HG03469 (cell line): ENCODE data around the gene SLC9A3.
"Not testable (repeated sequence)": the region's sequence is repeated elsewhere in the genome, so short reads cannot be mapped to it uniquely, and the experiment has no call there.

Experiments used
- ATAC-seq: cut with Tn5 transposase; IDR thresholded peaks from one replicate; pipeline ENCODE4 v1.9.1; 2021; ENCODE audit warnings: mild to moderate bottlenecking, moderate library complexity, moderate number of reproducible peaks; ENCODE audit not compliant: unreplicated experiment

SLC9A3 gene

DNA sequence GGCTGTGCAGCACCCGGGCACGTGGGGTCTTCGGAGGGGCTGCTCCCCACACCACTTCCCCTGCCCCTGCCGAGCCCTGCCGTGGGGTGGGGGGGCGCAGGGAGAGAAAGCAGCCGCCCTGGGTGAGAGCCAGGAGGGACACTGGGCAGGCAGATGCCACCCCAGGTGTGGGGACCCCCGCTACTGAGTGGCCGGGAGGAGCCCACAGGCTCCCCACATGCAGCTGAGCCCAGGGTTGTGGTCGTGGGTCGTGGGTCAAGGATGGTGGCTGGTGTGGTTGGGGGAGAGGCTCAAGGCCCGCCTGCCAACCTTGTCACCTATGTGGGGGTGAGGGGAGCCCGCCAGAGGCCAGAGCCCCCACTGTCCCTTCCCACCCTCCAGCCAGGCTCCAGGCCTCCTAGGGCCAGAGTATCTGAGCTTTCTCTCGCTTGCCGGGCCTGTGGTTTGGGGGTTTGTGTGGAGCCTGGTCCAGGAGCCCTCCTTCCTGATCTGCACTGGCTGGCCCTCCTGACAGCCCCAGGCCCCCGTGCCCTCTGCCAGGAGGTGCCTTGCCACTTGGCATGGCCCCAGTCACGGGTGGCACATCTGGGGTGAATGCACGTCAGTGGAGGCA, 45.8 kb downstream of the SLC9A3 start:
- ATAC-seq, result no peak

- ATAC-seq, result no peak
Measured at GRCh38 chr5:477871-478270, 46.4 kb downstream of the SLC9A3 start.

- ATAC-seq, result no peak
Measured at GRCh38 chr5:477247-477646, 47.0 kb downstream of the SLC9A3 start.

DNA sequence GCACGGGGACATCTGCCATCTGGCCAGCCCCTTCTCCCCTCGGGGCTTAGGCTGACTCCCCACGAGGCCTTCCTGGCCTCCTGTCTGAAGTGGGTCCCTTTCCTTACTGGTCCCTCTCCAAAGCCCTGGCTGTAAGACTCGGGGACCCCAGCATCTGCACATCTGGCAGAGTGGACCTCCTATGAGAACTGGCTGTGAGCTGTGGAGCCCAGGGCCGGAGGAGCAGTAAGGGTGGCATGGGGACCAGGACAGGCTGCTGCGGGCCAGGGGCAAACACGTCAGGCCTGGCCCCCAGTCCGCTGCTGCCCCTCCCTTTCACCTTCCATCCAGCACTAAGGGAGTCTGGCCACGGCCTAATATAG, 47.5 kb downstream of the SLC9A3 start:
- no peak for ATAC-seq

GRCh38 chr5:476102-476813, 48.0 kb downstream of the SLC9A3 start:
- ATAC-seq, result no peak

GRCh38 chr5:475704-476101, 48.5 kb downstream of the SLC9A3 start:
- ATAC-seq, result no peak

- ATAC-seq, result no peak
Measured at GRCh38 chr5:474840-475661, 49.2 kb downstream of the SLC9A3 start.

- not testable (repeated sequence) for ATAC-seq
Measured at GRCh38 chr5:474232-474839, 49.9 kb downstream of the SLC9A3 start.

GRCh38 chr5:473551-474192, 50.6 kb downstream of the SLC9A3 start:
- peak; percentile 9 for ATAC-seq

- peak; percentile 42 for ATAC-seq
Measured at GRCh38 chr5:472656-473550, 51.3 kb downstream of the SLC9A3 start.

GRCh38 chr5:472076-472655, 52.1 kb downstream of the SLC9A3 start:
- ATAC-seq, result peak; percentile 2

GRCh38 chr5:471750-472058, 52.5 kb downstream of the SLC9A3 start:
- ATAC-seq, result no peak

DNA sequence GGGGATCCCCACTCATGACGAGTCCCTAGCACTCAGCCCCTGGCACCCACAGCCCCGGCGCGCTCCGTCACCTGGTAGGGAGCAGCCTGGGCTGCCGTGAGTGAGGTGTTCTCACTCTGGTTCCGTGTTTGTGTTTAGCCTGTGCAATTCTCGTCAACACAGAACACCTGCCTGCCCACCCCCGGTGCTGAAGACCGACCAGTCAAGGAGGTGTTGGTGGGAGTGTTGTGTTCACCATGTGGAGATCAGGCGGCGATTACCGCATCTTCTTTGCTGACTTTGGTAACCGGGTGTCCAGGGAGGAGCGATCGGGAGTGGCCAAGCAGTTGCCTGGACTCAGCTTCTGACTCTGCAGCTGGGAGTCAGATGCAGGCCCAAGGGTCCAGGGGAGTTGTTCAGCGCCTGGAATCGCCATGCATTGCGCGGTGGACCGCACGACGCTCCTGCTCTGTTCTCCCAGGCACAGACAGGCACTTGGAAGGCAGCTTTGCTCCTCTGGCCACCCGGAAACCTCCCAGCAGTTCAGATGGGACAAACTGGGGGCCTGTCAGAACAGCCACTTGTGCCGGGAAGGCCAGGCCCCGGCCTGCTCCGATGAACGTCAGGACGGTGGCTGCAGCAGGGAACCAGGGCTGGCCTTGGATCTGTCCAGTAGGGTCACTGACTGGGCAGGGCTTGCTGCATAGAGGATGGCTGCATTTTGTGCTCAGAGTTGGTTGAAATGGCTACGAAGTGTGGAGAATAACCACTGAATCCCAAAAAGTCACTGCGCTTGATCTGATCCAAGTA, 53.1 kb downstream of the SLC9A3 start:
- ATAC-seq, result no peak

DNA sequence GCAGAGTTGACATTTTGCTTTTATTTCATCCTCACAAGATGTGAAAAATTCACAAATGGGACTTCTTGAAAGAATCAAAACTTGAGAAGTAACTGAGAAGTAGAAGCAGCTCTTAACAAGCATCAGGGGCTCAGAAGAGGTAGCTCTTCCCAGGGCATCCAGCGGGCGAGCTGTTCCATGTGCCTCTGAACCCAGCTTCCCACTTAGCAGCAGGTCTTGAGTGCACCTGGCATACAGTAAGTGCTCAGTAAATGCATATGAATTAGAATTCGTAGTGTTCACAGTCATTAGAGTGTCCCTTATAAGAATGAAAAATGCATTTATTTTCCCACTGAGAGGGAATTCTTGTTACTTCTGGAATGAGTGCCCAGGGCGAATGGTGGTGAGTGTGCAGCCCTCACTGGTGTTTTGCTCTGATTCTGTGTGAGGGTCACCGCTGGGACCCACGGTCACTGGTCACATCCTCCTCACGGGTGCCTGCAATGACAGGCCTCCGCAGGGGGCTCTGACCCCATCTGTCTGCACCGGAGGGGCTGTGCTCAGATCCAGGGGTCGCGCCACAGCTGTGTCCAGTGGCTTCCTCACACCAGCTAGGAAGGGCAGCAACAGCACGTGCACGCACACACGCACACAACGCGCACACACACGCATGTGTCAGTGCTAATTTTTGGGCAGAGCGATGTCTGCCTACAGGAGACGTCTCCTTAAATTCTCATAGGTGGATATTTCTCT, 54.3 kb downstream of the SLC9A3 start:
- ATAC-seq, result no peak

GRCh38 chr5:468401-468800, 55.8 kb downstream of the SLC9A3 start:
- ATAC-seq, result no peak

GRCh38 chr5:466661-467310, 57.5 kb downstream of the SLC9A3 start:
- ATAC-seq, result no peak

DNA sequence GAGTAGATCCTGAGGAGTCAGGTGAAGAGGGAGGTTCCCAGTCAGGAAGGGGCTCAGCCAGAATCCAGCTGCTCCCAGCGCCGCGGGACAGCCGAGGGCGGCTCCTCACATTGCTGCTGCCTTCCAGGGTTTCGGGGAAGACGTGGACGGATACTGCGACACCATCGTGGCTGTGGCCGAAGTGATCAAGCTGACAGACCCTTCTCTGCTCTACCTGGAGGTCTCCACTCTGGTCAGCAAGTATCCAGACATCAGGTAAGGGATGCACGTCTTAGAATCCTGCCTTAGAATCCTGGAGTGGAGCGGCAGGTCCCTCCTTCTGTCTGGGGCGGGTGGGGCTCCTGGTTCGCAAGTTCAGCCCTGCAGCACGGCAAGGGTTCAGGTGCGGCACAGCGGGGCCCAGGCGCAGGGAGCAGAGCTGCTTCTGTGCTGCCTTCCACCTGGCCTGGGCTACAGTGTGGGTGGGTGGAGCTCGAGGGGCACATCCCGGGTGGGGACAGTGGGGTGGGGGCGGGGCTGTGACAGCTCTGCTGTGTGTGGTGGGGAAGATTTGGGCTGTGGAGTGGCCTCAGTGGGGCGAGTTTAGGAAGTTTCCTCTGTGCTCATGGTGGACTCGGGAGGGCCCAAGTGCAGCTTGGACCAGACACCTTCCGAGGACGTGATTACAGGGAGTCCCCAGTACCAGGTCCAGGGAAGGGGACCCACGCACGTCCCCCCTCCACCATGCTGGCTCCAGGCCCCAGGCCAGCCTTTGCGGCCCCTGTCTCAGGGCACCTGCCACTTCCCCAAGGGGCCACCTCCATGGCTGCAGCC, 58.5 kb downstream of the SLC9A3 start:
- ATAC-seq, result no peak
